Head of caudate nucleus (tissue), 42 donors: ENCODE data around the gene CYYR1.

ENCODE experiments used
- DNase-seq, 42 donors: peaks; one replicate each; pipeline versions ENCODE4 v3.0.0 to v3.0.0-alpha.2; 2020 to 2021; ENCODE audit warnings: mixed read lengths in 7 of 42
- intact Hi-C: fragments of 100-400 bp; cut with DNase I; formaldehyde crosslinking; loops from one replicate; pipeline ENCODE4 v1.15.0; 2022

CYYR1 gene

DNA sequence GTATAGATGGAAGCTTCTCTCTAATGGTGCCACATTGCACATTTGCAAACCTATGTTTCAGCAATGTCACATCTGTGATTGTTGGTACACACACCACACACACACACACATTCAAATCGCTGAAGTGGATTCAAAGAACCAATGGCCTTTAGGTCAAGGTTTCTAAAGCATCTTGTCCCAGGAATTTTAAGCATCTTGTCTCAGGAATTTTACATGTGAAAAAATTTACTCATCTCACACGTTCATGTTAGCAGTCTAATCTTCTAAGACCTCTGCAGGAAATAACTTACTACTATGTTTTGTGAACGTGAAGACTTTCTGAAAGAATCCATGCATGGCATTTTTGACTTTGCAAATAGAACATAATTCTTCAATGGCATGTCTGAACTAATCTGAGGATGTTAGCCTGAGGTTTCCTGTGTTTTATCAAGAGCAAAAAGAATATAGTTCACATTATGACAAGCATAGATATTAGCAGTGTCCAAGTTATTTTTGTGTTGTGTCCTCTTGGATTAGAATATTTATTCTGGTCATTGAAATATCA is 125.1 kb downstream of the CYYR1 start:
- intact Hi-C loops: no loop called here
- no peak for DNase-seq

DNA sequence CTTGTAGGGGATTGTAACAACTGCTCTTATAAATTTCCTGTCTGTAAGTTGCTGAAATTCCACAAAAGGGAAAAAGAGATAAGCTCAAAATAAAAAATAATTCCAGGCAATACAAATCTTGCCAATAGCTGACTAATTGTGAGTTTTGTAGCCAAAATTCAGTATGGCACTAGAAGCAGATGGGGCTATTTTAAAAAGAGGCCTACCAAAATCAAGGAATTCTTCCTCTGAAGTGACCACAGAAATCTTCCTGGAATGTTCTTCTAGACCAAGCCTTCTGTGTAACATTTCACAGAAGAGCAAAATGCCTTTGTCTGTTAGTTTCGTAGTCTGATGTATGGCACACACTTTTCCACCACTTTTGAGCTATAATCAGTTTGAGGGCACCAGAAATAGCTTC is 127.6 kb downstream of the CYYR1 start:
- DNase-seq: no peak
- intact Hi-C loops: no loop called here

DNA sequence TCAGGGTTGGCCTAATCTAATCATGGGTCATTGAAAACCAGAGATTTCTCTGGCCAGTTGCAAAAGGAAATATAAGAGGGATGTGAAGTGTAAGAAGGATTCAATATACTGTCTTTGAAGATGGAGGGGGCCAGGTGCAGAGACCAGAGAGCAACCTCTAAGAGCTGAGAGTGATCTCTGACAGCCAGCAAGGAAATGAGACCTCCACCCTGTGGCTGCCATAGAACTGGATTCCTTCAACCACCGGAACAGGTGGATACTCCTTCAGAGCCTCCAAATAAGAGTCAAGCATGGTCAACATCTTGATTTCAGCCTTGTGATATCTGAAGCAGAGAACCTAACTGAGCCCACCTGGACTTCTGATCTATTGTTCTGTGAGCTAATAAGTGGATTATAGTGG is 128.4 kb downstream of the CYYR1 start:
- DNase-seq: no peak
- intact Hi-C loops: no loop called here

GRCh38 chr21:26443867-26444266 is 129.2 kb downstream of the CYYR1 start:
- intact Hi-C loops: no loop called here
- no peak for DNase-seq

DNA sequence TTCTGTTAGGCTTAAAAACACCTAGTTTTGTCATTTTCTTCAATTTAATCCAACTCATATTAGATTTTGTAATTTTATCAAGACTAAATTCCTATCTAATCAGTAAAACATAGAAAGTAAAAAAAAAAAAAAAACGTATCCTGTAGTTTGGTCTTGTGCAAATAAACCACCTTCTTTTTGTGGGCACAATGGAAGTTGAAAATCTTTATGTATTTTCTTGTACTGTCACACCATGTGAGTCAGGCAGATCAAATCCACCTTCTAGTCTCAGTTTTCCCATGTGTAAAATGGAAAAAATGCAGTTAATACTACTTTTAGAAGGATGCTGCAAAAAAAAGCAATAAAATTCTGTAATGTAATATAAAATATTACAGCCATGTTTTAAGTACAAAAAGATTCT is 129.8 kb downstream of the CYYR1 start:
- intact Hi-C loops: no loop called here
- DNase-seq: no peak

DNA sequence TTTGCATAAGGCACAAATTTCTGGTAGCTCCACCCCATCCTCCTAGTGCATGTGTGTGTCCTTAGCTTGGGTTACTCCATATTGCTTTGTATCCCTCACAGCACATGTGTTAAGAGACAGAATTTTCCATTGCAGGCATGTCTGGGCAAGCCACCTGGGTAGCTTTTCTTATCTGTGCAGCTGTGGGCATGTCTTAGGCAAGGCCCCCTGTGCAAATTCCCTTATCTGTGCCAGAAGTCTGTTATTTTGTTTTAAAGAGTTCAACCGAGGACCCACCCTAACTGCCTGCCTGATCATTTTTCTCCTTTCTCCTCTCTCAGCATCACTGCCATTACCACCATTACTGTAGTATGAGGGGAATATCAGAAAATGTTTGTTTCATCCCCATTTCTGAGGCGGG is 131.9 kb downstream of the CYYR1 start:
- intact Hi-C loops: no loop called here

GRCh38 chr21:26438976-26439375 is 134.1 kb downstream of the CYYR1 start:
- intact Hi-C loops: no loop called here
- DNase-seq: no peak

More for the DNA sequence above, 131.9 kb downstream of the CYYR1 start:
- no peak for DNase-seq

GRCh38 chr21:26437326-26438009 is 135.6 kb downstream of the CYYR1 start:
- intact Hi-C loops: no loop called here
- DNase-seq: no peak

GRCh38 chr21:26433386-26433785 is 139.7 kb downstream of the CYYR1 start:
- intact Hi-C loops: no loop called here
- no peak for DNase-seq

- DNase-seq: no peak
- intact Hi-C loops: no loop called here
These were observed 140.7 kb downstream of the CYYR1 start for GRCh38 chr21:26432410-26432809.

DNA sequence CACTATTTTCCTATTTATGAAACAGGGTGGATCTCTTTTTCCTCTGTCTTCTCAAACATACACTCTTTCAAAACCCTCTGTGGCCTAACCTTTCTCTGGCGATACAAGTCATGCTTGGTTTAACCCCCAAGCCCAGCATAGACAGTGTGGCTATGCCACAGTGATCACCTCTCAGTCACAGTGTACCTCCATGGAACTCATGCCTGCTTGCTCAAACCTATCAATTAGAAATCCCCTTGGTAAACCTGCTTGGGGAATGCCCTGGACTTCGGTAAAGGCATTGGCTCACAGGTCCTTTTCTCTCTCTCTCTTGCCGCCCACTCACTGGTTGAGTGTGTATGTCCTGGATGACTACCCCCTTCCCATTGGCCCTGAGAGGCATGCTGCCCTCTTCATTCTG is 147.5 kb downstream of the CYYR1 start:
- DNase-seq: no peak
- intact Hi-C loops: no loop called here

DNA sequence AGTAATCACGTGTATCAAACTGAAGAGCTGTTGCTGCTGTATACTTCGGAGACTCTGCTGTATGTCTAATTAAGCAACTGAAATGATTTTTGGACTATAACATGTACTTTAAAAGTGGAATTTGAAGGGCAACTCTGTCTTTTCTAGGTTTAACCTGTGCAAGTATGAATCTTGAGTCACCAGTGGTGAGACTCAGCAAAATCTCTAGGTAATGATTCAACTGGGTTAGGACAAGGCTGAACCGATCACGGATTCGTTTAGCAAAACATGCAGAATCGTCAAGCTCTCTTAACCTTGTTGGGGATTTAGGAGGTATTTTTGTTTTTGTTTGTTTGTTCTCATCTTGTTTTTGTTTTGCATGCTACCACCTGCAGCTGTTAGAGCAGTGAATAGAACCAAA is 149.6 kb downstream of the CYYR1 start:
- intact Hi-C loops: no loop called here
- DNase-seq: no peak

- intact Hi-C loops: no loop called here
- DNase-seq: no peak
These were observed 150.4 kb downstream of the CYYR1 start for GRCh38 chr21:26422706-26423105.

DNA sequence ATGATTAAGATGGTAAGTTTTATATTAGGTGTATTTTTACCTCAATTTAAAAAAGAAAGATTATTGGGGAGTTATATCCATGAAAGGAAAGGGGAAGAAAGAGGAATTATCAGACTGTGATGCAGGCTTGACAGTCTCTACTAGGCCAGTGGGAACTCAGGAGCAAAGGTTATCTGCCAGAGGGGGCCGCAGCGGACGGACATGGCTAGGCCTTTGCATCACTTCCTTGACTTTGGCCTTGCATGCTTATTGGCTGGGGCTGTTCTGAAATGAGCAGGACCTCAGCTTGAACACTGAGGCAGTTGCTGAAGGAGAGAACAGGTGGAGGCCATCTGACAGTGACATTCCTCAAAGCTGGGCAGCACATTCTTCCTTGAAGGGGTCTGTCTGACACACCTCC is 150.9 kb downstream of the CYYR1 start:
- intact Hi-C loops: no loop called here
- no peak for DNase-seq

DNA sequence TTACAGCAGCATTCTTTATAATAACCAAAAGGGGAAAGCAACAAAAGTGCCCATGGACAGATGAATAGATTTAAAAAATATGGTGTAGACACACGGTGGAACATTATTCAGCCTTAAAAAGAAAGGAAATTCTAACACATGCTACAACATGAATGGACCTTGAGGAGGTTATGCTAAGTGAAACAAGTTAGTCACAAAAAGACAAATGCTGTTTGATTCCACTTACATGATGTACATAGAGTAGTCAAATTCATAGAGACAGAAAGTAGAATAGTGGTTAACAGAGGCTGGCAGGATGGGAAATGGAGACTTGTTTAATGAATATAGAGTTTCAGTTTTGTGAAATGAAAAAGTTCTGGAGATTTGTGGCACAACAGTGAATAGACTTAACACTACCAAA is 151.4 kb downstream of the CYYR1 start:
- no peak for DNase-seq
- intact Hi-C loops: no loop called here
